Endothelial cell of umbilical vein (primary cell): ENCODE results near the gene MFAP1. TPM values are rescaled to one million over a fixed set of nuclear protein-coding genes. Genes with fewer than 3 reads are reported as not detected.

Source experiments
- BruUV-seq: library from RNA; stranded (reverse); fragments of 400-500 nt; replicated peaks from 2 replicates; lab custom pipeline; 2021; lab: Mats Ljungman, UMichigan
- CTCF ChIA-PET: fragments of 300-600, 350-600 bp; sonication (Branson Sonifier 250); formaldehyde crosslinking; loops from one replicate; lab custom pipeline; 2021; ENCODE audit warnings: antibody characterized with exemption, inconsistent platforms; lab: Charles Lee
- POLR2A ChIA-PET: fragments of 300-600, 350-600 bp; sonication (Branson Sonifier 250); formaldehyde crosslinking; loops from one replicate; lab custom pipeline; 2021; ENCODE audit warnings: antibody characterized with exemption, inconsistent platforms; lab: Charles Lee
- DNase-seq: peaks from one replicate; pipeline ENCODE4 v3.0.0-alpha.2; 2011; ENCODE audit warnings: low read depth, low spot score
- FAIRE-seq: peaks from 2 replicates; lab custom pipeline; 2011; peaks lifted over from hg19 to GRCh38; lab: Jason Lieb, UNC
- H2AFZ ChIP-seq: 2 replicates; pipeline ENCODE4 v1.6.0; 2012; ENCODE audit warnings: low read depth, low read length, control low read depth, inconsistent platforms
- H3K27ac ChIP-seq: 2 replicates; pipeline ENCODE4 v1.5.1; 2011; ENCODE audit warnings: low read depth, mild to moderate bottlenecking, control low read depth, low read length, moderate library complexity; ENCODE audit not compliant: insufficient read depth
- H3K27me3 ChIP-seq, 2 experiments: 2 replicates each; pipeline versions ENCODE4 v1.6.0 to v1.6.1; 2011; ENCODE audit warnings: low read length in 2 of 2, mixed read lengths in 1 of 2; ENCODE audit not compliant: control insufficient read depth in 2 of 2, insufficient read depth in 2 of 2
- H3K36me3 ChIP-seq, 2 experiments: 2 replicates in 1 of 2; 3 replicates in 1 of 2; pipeline ENCODE4 v1.5.1; 2011; ENCODE audit warnings: low read length in 2 of 2, mild to moderate bottlenecking in 1 of 2, moderate library complexity in 1 of 2; ENCODE audit not compliant: control insufficient read depth in 2 of 2, insufficient read depth in 2 of 2; ENCODE audit errors: extremely low read depth in 1 of 2
- H3K4me1 ChIP-seq: 3 replicates; pipeline ENCODE4 v1.5.1; 2011; ENCODE audit warnings: mild to moderate bottlenecking, low read length; ENCODE audit not compliant: control insufficient read depth, insufficient read depth; ENCODE audit errors: extremely low read depth
- H3K4me2 ChIP-seq: 2 replicates; pipeline ENCODE4 v1.6.1; 2011; ENCODE audit warnings: low read length, control low read depth, mixed read lengths; ENCODE audit not compliant: insufficient read depth
- H3K4me3 ChIP-seq, 3 experiments: fragments of 200-600 bp in 1 of 3; sonication (generic), shearing (Covaris generic) in 1 of 3; replicated peaks in 1 of 3; 2 replicates each; pipeline ENCODE4 v1.5.1; 2011 to 2016; ENCODE audit warnings: control low read depth in 3 of 3, low read length in 3 of 3, mild to moderate bottlenecking in 2 of 3, inconsistent platforms in 1 of 3, low read depth in 1 of 3, moderate library complexity in 1 of 3; ENCODE audit not compliant: insufficient read depth in 1 of 3
- H3K79me2 ChIP-seq: 2 replicates; pipeline ENCODE4 v1.6.0; 2012; ENCODE audit warnings: low read length, inconsistent platforms; ENCODE audit not compliant: control insufficient read depth, insufficient read depth
- H3K9ac ChIP-seq: replicated peaks from 2 replicates; pipeline ENCODE3; 2011; ENCODE audit warnings: low read length, control low read depth; ENCODE audit not compliant: insufficient read depth; ENCODE audit errors: extremely low read depth
- H3K9me1 ChIP-seq: replicated peaks from 3 replicates; pipeline ENCODE4 v1.6.0; 2011; ENCODE audit warnings: mild to moderate bottlenecking, low read length; ENCODE audit not compliant: control insufficient read depth, insufficient read depth; ENCODE audit errors: extremely low read depth
- H3K9me3 ChIP-seq: replicated peaks from 2 replicates; pipeline ENCODE4 v1.5.1; 2012; ENCODE audit warnings: low read length, inconsistent platforms; ENCODE audit not compliant: control insufficient read depth, insufficient read depth
- H4K20me1 ChIP-seq: replicated peaks from 2 replicates; pipeline ENCODE3; 2011; ENCODE audit warnings: mild to moderate bottlenecking, low read length; ENCODE audit not compliant: control insufficient read depth, insufficient read depth; ENCODE audit errors: extremely low read depth
- EZH2 ChIP-seq: IDR thresholded peaks from 2 replicates; pipeline ENCODE4 v1.6.1; 2012; ENCODE audit warnings: borderline replicate concordance, low read depth, mild to moderate bottlenecking, moderate library complexity, low read length, inconsistent platforms; ENCODE audit not compliant: severe bottlenecking
- FOS ChIP-seq: IDR thresholded peaks from 2 replicates; pipeline ENCODE4 v1.6.1; 2011; ENCODE audit warnings: mild to moderate bottlenecking, low read length, moderate library complexity, borderline replicate concordance; ENCODE audit not compliant: insufficient read depth
- GATA2 ChIP-seq: IDR thresholded peaks from 2 replicates; pipeline ENCODE4 v1.7.0; 2011; ENCODE audit warnings: low read depth, mild to moderate bottlenecking, moderate library complexity, mixed read lengths, low read length; ENCODE audit not compliant: insufficient read length, insufficient read depth
- JUN ChIP-seq: IDR thresholded peaks from 2 replicates; pipeline ENCODE4 v1.6.1; 2011; ENCODE audit warnings: borderline replicate concordance, low read depth; ENCODE audit not compliant: insufficient read length, insufficient read depth
- MYC ChIP-seq: IDR thresholded peaks from one replicate; pipeline ENCODE4 v1.6.1; 2011; ENCODE audit warnings: mild to moderate bottlenecking, low read depth, low read length
- POLR2A ChIP-seq: IDR thresholded peaks from 2 replicates; pipeline ENCODE4 v1.6.1; 2012; ENCODE audit warnings: low read depth, mild to moderate bottlenecking, control low read depth, low read length
- POLR2AphosphoS5 ChIP-seq: IDR thresholded peaks from 2 replicates; pipeline ENCODE4 v1.6.1; 2012; ENCODE audit warnings: low read depth, mild to moderate bottlenecking, control low read depth, low read length, moderate library complexity; ENCODE audit not compliant: insufficient read depth
- dilution Hi-C: fragments of 300-500 bp; cut with MboI; formaldehyde crosslinking; loops from one replicate; pipeline ENCODE4 v1.15.0; 2019; ENCODE audit warnings: low sequenced_read_pairs; ENCODE audit not compliant: extremely low pct_ligation_motif_present
- intact Hi-C: fragments of 100-400 bp; cut with micrococcal nuclease; formaldehyde crosslinking; loops from one replicate; pipeline ENCODE4 v1.10.0; 2022
- polyA plus RNA-seq, 4 experiments: library from polyadenylated mRNA; depleted of rRNA in 3 of 4; stranded (reverse) in 3 of 4; unstranded in 1 of 4; fragments of >200 nt; gene quantifications; 2 replicates each; pipeline versions ENCODE4 v1.2.1 to v1.2.3, GENCODE V29; 2011 to 2012; ENCODE audit warnings: missing spikeins in 1 of 4
- total RNA-seq: library from RNA; stranded (reverse); gene quantifications from 2 replicates; pipeline ENCODE4 v1.2.3, GENCODE V29; 2021
- TF ChIP-seq, protein P1 (sequence below), 2 donors: IDR thresholded peaks; 1 replicate in 1 of 2; 2 replicates in 1 of 2; pipeline ENCODE4 v1.5.1; 2011; ENCODE audit warnings: low read length in 2 of 2, mild to moderate bottlenecking in 2 of 2, moderate library complexity in 2 of 2, control low read depth in 1 of 2, inconsistent platforms in 1 of 2, low read depth in 1 of 2; ENCODE audit not compliant: insufficient read depth in 1 of 2; ENCODE audit errors: extremely low read depth in 1 of 2
- TF ChIP-seq, protein P2 (sequence below): IDR thresholded peaks from 2 replicates; pipeline ENCODE4 v1.6.1; 2011; ENCODE audit not compliant: insufficient read depth, insufficient read length

Gene MFAP1
- total and polyA plus RNA-seq, 2 donors (not counting 3 experiments of a cell fraction or from before 2014, with no cell fraction given) = 12.9 to 30.5 TPM

DNA sequence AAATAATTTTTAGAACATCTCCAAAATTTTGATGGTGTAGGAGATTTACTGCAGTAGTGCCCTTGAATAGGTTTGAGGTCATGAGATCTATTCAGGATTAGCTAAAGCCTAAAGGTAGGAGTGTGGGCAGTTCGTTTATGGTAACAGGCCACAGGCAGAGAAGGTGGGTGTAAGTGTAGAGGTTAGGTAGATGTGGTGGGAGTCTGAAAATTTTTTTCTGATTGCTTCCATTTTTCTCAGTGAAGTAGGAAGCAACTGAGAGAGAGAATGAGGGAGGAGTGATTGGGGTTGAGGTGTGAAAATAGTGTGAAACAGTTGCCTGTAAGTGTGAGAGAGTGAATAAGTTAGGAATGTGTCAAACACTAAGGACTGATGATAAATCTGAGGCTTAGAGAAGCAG lies 45.5 kb downstream of the MFAP1 start:
- CTCF ChIA-PET = interaction anchor here (2.8 kb wide), 1 partner anchor 10 kb away, joined by 24 read pairs; no protein-coding TSS in a partner anchor

More for the DNA sequence above, 45.5 kb downstream of the MFAP1 start:
- DNase-seq = no peak
- BruUV-seq = no TSS peak
- no peak overlapping the region for H3K4me3 ChIP-seq
- FAIRE-seq = no peak
- H3K36me3 ChIP-seq = no peaks in the 10 kb centered on the region
- dilution Hi-C loops = no loop called here
- no peaks in the 10 kb centered on the region for H3K9me1 ChIP-seq
- no peak overlapping the region for H3K4me2 ChIP-seq
- peaks cover 3% of the 10 kb centered on the region for H3K4me1 ChIP-seq
- H3K9ac ChIP-seq = no peak overlapping the region
- TF ChIP-seq GATA2 (no peak), POLR2A (no peak), POLR2AphosphoS5 (no peak), MYC (no peak), EZH2 (no peak), FOS (no peak), JUN (no peak)
- TF ChIP-seq, protein P1, sequence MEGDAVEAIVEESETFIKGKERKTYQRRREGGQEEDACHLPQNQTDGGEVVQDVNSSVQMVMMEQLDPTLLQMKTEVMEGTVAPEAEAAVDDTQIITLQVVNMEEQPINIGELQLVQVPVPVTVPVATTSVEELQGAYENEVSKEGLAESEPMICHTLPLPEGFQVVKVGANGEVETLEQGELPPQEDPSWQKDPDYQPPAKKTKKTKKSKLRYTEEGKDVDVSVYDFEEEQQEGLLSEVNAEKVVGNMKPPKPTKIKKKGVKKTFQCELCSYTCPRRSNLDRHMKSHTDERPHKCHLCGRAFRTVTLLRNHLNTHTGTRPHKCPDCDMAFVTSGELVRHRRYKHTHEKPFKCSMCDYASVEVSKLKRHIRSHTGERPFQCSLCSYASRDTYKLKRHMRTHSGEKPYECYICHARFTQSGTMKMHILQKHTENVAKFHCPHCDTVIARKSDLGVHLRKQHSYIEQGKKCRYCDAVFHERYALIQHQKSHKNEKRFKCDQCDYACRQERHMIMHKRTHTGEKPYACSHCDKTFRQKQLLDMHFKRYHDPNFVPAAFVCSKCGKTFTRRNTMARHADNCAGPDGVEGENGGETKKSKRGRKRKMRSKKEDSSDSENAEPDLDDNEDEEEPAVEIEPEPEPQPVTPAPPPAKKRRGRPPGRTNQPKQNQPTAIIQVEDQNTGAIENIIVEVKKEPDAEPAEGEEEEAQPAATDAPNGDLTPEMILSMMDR (IDR thresholded peaks at IDR 0.05; ENCODE audit: extremely low read depth in 1 of 2, insufficient read depth in 1 of 2, low read depth in 1 of 2, low read length in 2 of 2) = no peak
- TF ChIP-seq, protein P2, sequence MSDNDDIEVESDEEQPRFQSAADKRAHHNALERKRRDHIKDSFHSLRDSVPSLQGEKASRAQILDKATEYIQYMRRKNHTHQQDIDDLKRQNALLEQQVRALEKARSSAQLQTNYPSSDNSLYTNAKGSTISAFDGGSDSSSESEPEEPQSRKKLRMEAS = no peak
- intact Hi-C loops = no loop called here
- H3K27me3 ChIP-seq = no peaks in the 10 kb centered on the region
- no peaks in the 10 kb centered on the region for H3K9me3 ChIP-seq
- POLR2A ChIA-PET = interaction anchor here (0.6 kb wide), 1 partner anchor 7 kb away, joined by 3 read pairs; no protein-coding TSS in a partner anchor
- H4K20me1 ChIP-seq = no peaks in the 10 kb centered on the region
- no peak overlapping the region for H2AFZ ChIP-seq
- H3K27ac ChIP-seq = no peak overlapping the region
- no peaks in the 10 kb centered on the region for H3K79me2 ChIP-seq
